ENCODE results near the gene ZNF394. TPM values are rescaled to one million over a fixed set of nuclear protein-coding genes. Genes with fewer than 3 reads are reported as not detected.

ZNF394 gene
- total RNA-seq, result 14.7 and 14.8 TPM in 2 replicates

GRCh38 chr7:99499721-99500636 is at the start of gene ZNF394:
TSS of gene ZNF394 (minus strand) at chr7:99500281. CDS start at chr7:99500093, 188 bp downstream.

GRCh38 chr7:99504603-99505323 is 4.7 kb upstream of the ZNF394 start, which contains the start of gene ZKSCAN5:
TSS of gene ZKSCAN5 (plus strand) at chr7:99504662. CDS start at chr7:99506045, 1,383 bp downstream.

GRCh38 chr7:99472561-99473314 is 27.3 kb downstream of the ZNF394 start, which contains the start of gene ZNF789:
TSS of gene ZNF789 (plus strand) at chr7:99472890. CDS start at chr7:99476457, 3,567 bp downstream.

Other genes with a start within 250 kb of the ZNF394 start
- 1.1 and 1.2 TPM in 2 replicates for gene MYH16, start 227.4 kb downstream of the ZNF394 start, total RNA-seq
- 192 and 200 TPM in 2 replicates for gene ARPC1A, start 174.4 kb downstream of the ZNF394 start, total RNA-seq
- gene ARPC1B, start 125.6 kb downstream of the ZNF394 start, total RNA-seq, result 450 and 486 TPM in 2 replicates
- gene PDAP1, start 91.7 kb downstream of the ZNF394 start, total RNA-seq, result 102 and 201 TPM in 2 replicates
- gene BUD31, start 91.3 kb downstream of the ZNF394 start, total RNA-seq, result 75.7 and 110 TPM in 2 replicates
- gene PTCD1, start 61.5 kb downstream of the ZNF394 start, total RNA-seq, result 2.7 and 8.9 TPM in 2 replicates
- 27.7 and 33.9 TPM in 2 replicates for gene CPSF4, start 61.3 kb downstream of the ZNF394 start, total RNA-seq
- gene ATP5MF, start 34.1 kb downstream of the ZNF394 start, total RNA-seq, result 2,257 and 3,102 TPM in 2 replicates
- 0.86 and 3.5 TPM in 2 replicates for gene ZNF789, start 27.4 kb downstream of the ZNF394 start, total RNA-seq
- gene ZKSCAN5, start 4.4 kb upstream of the ZNF394 start, total RNA-seq, result 6.4 and 7.0 TPM in 2 replicates
- gene FAM200A, start 51.8 kb upstream of the ZNF394 start, total RNA-seq, result 3.4 and 4.7 TPM in 2 replicates
- 44.3 and 46.9 TPM in 2 replicates for gene ZNF655, start 58.4 kb upstream of the ZNF394 start, total RNA-seq
- gene TMEM225B, start 98.0 kb upstream of the ZNF394 start, total RNA-seq, result 0.47 TPM in 1 of 2 replicates, not detected in the other
- 5.6 and 10.6 TPM in 2 replicates for gene ZSCAN25, start 116.7 kb upstream of the ZNF394 start, total RNA-seq
- 0.53 and 2.3 TPM in 2 replicates for gene CYP3A5, start 179.7 kb upstream of the ZNF394 start, total RNA-seq
- gene CYP3A7, start 234.9 kb upstream of the ZNF394 start, total RNA-seq, result not detected in 2 replicates

Data from hair follicular keratinocyte (primary cell).